Activated T-cell treated with anti-CD3 and anti-CD28 coated beads, Interleukin-2, amount 50 U/mL, for 4 hours (primary cell): ENCODE data around the gene F7. TPM values are rescaled to one million over a fixed set of nuclear protein-coding genes. Genes with fewer than 3 reads are reported as not detected.
"Not testable (repeated sequence)": the region's sequence is repeated elsewhere in the genome, so short reads cannot be mapped to it uniquely, and the experiment has no call there.

Experiments
- ATAC-seq, 2 donors: fragments of 200-7000 bp; cut with Tn5 transposase; one replicate each; pipeline ENCODE4 v1.10.0; 2021
- DNase-seq: peaks from one replicate; pipeline ENCODE4 v3.0.0-alpha.2; 2020
- H3K27me3 Mint-ChIP-seq: one replicate; pipeline ENCODE4 v1.8.0; 2021; ENCODE audit warnings: low read depth, mixed read lengths
- H3K36me3 Mint-ChIP-seq: one replicate; pipeline ENCODE4 v1.8.0; 2022; ENCODE audit warnings: mixed read lengths; ENCODE audit not compliant: insufficient read depth
- H3K4me1 Mint-ChIP-seq: one replicate; pipeline ENCODE4 v1.8.0; 2021; ENCODE audit warnings: low read depth, mixed read lengths
- H3K4me3 Mint-ChIP-seq: one replicate; pipeline ENCODE4 v1.8.0; 2021; ENCODE audit warnings: mild to moderate bottlenecking, moderate library complexity, mixed read lengths
- H3K9me3 Mint-ChIP-seq: one replicate; pipeline ENCODE4 v1.8.0; 2021; ENCODE audit warnings: mixed read lengths
- total RNA-seq, 3 donors: library from RNA; stranded (reverse); gene quantifications; one replicate each; pipeline ENCODE4 v1.2.1, GENCODE V29; 2021

F7 gene
- total RNA-seq, result under 1 TPM; 0.14 to 0.42 (median 0.38) TPM

GRCh38 chr13:113105032-113105920 lies at the start of gene F7:
F7 (plus strand) TSS chr13:113105791; CDS start chr13:113105842, 51 bp downstream.
- DNase-seq, result no peak
- H3K27me3 Mint-ChIP-seq, result peaks cover 3% of the 10 kb centered on the region
- H3K4me1 Mint-ChIP-seq, result no peaks in the 10 kb centered on the region
- H3K9me3 Mint-ChIP-seq, result no peaks in the 10 kb centered on the region
- no peak for ATAC-seq
- H3K36me3 Mint-ChIP-seq, result no peaks in the 10 kb centered on the region
- H3K4me3 Mint-ChIP-seq, result no peak within 1 kb of the TSS

DNA sequence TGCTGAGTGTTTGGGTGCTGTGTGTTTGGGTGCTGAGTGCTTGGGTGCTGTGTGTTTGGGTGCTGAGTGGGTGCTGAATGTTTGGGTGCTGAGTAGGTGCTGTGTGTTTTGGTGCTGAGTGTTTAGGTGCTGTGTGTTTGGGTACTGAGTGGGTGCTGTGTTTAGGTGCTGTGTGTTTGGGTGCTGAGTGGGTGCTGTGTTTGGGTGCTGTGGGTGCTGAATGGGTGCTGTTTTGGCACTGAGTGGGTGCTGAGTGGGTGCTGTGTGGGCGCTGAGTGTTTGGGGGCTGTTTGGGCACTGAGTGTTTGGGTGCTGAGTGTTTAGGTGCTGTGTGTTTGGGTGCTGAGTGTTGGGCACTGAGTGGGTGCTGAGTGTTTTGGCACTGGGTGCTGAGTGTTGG lies 48.5 kb upstream of the F7 start:
- H3K36me3 Mint-ChIP-seq, result peaks cover 5% of the 10 kb centered on the region

GRCh38 chr13:113057559-113057958 lies 48.0 kb upstream of the F7 start:
- H3K4me1 Mint-ChIP-seq, DNase-seq, H3K27me3 Mint-ChIP-seq, H3K36me3 Mint-ChIP-seq, H3K9me3 Mint-ChIP-seq, ATAC-seq, H3K4me3 Mint-ChIP-seq: not testable (repeated sequence)

More for the DNA sequence above, 48.5 kb upstream of the F7 start:
- H3K4me3 Mint-ChIP-seq, result no peak overlapping the region
- H3K27me3 Mint-ChIP-seq, result no peaks in the 10 kb centered on the region
- no peaks in the 10 kb centered on the region for H3K9me3 Mint-ChIP-seq
- H3K4me1 Mint-ChIP-seq, result no peaks in the 10 kb centered on the region
- no peak for ATAC-seq
- no peak for DNase-seq

DNA sequence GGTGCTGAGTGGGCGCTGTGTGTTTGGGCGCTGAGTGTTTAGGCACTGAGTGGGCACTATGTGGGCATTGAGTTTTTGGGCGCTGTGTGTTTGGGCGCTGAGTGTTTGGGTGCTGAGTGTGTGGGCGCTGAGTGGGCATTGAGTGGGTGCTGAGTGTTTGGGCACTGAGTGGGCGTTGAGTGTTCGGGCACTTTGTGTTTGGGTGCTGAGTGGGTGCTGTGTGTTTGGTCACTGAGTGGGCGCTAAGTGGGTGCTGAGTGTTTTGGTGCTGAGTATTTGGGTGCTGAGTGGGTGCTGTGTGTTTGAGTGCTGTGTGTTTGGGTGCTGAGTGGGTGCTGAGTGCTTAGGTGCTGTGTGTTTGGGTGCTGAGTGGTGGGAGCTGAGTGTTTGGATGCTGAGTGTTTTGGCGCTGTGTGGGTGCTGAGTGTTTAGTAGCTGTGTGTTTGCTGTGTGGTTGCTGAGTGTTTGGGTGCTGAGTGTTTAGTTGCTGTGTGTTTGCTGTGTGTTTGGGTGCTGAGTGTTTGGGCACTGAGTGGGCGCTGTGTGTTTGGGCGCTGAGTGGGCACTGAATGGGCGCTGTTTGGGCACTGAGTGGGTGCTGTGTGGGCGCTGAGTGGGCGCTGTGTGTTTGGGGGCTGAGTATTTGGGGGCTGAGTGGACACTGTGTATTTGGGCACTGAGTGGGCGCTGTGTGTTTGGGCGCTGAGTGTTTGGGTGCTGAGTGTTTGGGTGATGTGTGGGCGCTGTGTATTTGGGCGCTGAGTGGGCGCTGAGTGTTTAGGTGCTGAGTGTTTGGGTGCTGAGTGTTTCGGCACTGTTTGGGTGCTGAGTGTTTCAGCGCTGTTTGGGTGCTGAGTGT lies 47.2 kb upstream of the F7 start:
- Mint-ChIP-seq H3K9me3 (no peaks in the 10 kb centered on the region), H3K27me3 (no peaks in the 10 kb centered on the region), H3K36me3 (peaks cover 2% of the 10 kb centered on the region), H3K4me3 (no peak overlapping the region), H3K4me1 (no peaks in the 10 kb centered on the region)
- ATAC-seq (no peak), DNase-seq (no peak)

DNA sequence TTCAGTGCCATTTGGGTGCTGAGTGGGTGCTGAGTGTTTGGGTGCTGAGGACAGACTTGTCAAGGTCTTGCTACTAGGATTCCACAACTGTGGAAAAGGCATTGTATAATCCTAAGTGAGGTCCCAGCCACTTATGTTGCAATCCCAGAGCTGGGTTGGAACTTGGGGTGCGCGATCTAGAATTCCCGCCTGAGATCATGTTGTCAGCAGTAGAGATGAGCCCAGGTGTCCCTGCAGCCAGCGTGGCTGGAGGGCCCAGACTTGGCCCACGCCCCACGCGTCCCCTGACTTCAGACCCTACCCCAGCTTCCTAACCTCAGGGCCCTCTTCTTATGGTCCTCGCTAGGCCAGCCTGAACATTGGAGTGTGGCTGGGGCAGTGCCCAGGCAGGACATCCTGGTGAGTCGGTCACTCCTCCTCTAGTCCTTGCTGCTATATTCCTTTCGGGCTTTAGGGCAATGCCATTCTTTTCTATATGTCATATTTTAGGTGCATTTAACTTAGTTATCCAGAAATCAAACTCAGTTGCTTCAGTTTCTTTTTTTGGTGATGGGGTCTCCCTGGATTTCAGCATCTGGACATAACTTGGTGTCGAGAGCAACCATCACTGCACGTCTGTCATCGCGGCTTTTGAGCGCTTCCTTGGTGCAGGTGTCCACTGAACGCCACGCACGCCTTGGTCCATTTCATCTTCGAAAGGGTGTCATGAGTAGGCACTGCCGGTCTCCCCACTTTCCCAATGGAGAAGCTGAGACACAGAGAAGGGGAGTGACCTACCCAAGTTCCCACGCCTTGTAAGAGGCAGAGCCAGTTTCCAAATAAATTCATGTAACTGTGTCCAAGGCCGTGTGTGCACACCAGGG lies 46.4 kb upstream of the F7 start:
- Mint-ChIP-seq H3K36me3 (peaks cover 2% of the 10 kb centered on the region), H3K9me3 (no peaks in the 10 kb centered on the region), H3K27me3 (no peaks in the 10 kb centered on the region), H3K4me3 (no peak overlapping the region), H3K4me1 (no peaks in the 10 kb centered on the region)
- DNase-seq (no peak), ATAC-seq (no peak)

GRCh38 chr13:113059891-113060290 lies 45.7 kb upstream of the F7 start:
- Mint-ChIP-seq H3K9me3 (no peaks in the 10 kb centered on the region), H3K4me3 (no peak overlapping the region), H3K4me1 (no peaks in the 10 kb centered on the region), H3K27me3 (no peaks in the 10 kb centered on the region), H3K36me3 (peaks cover 2% of the 10 kb centered on the region)
- DNase-seq (no peak), ATAC-seq (no peak)

GRCh38 chr13:113060557-113061270 lies 44.9 kb upstream of the F7 start:
- H3K36me3 Mint-ChIP-seq, result peaks cover 2% of the 10 kb centered on the region
- no peak for ATAC-seq
- H3K9me3 Mint-ChIP-seq, result no peaks in the 10 kb centered on the region
- H3K4me1 Mint-ChIP-seq, result no peaks in the 10 kb centered on the region
- no peak overlapping the region for H3K4me3 Mint-ChIP-seq
- no peaks in the 10 kb centered on the region for H3K27me3 Mint-ChIP-seq
- no peak for DNase-seq

DNA sequence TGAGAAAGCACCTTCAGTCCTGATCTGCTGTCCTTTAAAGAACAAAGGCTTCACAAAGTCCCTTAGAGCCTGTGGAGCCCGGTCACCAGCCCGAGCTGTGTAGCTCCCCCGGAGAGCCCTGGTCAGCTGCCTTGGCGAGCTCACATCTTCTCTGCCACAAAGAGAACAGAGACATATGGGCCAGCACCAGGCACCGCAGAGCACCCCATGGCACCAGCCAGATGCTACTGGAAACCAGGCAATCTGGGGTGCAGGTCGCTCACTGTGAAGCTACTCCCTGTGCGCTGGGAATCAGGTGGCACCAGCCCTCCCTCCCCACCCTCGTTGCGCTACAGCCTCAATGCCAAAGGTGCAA lies 44.3 kb upstream of the F7 start:
- DNase-seq (no peak), ATAC-seq (no peak)
- Mint-ChIP-seq H3K27me3 (no peaks in the 10 kb centered on the region), H3K4me1 (no peaks in the 10 kb centered on the region), H3K36me3 (peaks cover 2% of the 10 kb centered on the region), H3K4me3 (no peak overlapping the region), H3K9me3 (no peaks in the 10 kb centered on the region)

DNA sequence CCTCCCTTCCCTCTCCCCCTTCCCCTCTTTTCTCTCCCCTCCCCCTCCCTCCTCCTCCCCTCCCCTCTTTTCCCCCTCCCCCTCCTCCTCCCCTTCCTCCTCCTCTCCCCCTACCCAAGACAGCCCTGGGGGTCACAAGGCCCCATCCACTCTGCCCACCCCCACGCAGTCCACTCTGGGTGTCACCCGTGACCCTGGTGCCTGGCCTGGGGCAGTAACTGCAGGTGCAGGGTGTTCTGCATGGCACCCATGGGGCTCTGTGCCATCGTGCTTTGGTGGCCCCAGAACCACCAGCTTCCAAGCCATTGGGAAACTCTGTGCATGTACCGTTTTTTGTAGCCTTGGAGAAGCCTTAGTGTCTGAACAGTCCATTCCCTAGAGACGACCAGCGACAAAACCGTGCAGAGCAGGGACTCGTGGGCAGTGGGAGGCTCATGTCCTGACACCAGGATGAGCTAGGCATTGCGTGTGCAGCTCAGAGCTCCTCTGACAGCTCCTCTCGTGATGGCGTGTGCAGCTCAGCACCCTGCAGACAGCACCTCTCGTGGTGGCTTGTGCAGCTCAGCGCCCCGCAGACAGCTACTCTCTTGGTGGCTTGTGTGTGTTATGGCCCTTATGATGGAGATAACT lies 43.7 kb upstream of the F7 start:
- ATAC-seq, result no peak
- peaks cover 2% of the 10 kb centered on the region for H3K36me3 Mint-ChIP-seq
- H3K4me1 Mint-ChIP-seq, result no peaks in the 10 kb centered on the region
- no peaks in the 10 kb centered on the region for H3K9me3 Mint-ChIP-seq
- H3K4me3 Mint-ChIP-seq, result no peak overlapping the region
- H3K27me3 Mint-ChIP-seq, result no peaks in the 10 kb centered on the region
- DNase-seq, result no peak

DNA sequence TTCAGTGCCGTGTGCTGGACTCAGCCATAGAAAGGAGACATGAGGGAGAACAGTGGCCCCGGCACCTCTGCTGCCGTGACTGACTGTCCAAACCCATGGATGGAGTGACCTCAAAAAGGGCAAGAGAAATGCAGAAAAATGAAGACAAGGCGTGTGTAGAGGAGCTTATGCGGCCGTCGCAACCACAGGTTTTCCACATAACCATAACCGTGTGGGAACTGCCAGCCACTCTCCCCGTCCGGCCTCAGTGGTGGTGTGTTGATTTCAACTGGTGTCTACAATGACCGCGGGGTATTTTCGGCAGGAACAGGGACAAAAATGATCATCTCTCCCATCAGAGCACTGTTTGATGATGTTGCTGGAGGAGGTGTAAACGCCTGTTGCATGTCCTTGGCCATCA lies 42.9 kb upstream of the F7 start:
- Mint-ChIP-seq H3K4me1 (no peaks in the 10 kb centered on the region), H3K27me3 (no peaks in the 10 kb centered on the region), H3K9me3 (no peaks in the 10 kb centered on the region), H3K36me3 (peaks cover 2% of the 10 kb centered on the region), H3K4me3 (no peak overlapping the region)
- no peak for ATAC-seq
- DNase-seq, result no peak

GRCh38 chr13:113063091-113063491 lies 42.5 kb upstream of the F7 start:
- Mint-ChIP-seq H3K36me3 (peaks cover 2% of the 10 kb centered on the region), H3K9me3 (no peaks in the 10 kb centered on the region), H3K4me1 (no peaks in the 10 kb centered on the region), H3K4me3 (no peak overlapping the region), H3K27me3 (no peaks in the 10 kb centered on the region)
- DNase-seq (no peak), ATAC-seq (no peak)

DNA sequence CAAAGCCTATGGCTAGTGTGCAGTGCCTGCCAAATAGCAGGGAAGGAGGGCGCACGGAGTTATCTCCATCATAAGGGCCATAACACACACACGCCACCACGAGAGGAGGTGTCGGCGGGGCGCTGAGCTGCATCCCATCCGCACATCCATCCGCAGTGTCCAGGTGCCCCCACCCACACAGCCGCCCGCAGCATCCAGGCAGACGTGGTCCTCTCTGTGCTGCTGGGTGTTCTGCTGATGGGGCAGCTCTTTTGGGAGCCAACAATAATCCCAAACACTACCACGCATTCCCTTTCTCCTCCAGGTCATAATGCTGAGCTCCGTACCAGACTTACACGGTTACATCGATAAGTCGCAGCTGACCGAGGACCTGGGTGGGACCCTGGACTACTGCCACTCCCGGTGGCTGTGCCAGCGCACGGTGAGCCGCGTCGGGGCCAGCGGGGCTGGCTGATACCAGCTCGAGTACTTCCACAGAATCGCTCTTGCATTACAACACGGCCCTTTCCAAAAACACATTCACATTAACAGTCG lies 41.5 kb upstream of the F7 start:
- DNase-seq, result no peak

More for the DNA sequence above, 41.5 kb upstream of the F7 start:
- no peaks in the 10 kb centered on the region for H3K9me3 Mint-ChIP-seq
- no peak for ATAC-seq
- H3K4me1 Mint-ChIP-seq, result no peaks in the 10 kb centered on the region
- H3K36me3 Mint-ChIP-seq, result peaks cover 2% of the 10 kb centered on the region
- no peaks in the 10 kb centered on the region for H3K27me3 Mint-ChIP-seq
- no peak overlapping the region for H3K4me3 Mint-ChIP-seq
